GM13977 (cell line): ENCODE data around the gene CARMIL1.

Experiments used
- DNase-seq: peaks from one replicate; pipeline ENCODE4 v3.0.0; 2012; ENCODE audit warnings: low spot score
- CTCF ChIP-seq: IDR thresholded peaks from 2 replicates; pipeline ENCODE4 v1.5.1; 2012; ENCODE audit warnings: mild to moderate bottlenecking, control low read depth; ENCODE audit not compliant: insufficient read depth; ENCODE audit errors: extremely low read depth, missing control alignments
- in situ Hi-C: fragments of 300-500 bp; cut with MboI; formaldehyde crosslinking; loops from one replicate; pipeline ENCODE4 v1.12.0; 2022; ENCODE audit warnings: low sequenced_read_pairs, low pct_unique_long_range_greater_than_20kb, mixed read lengths, inconsistent platforms; ENCODE audit not compliant: unreplicated experiment

Gene CARMIL1

DNA sequence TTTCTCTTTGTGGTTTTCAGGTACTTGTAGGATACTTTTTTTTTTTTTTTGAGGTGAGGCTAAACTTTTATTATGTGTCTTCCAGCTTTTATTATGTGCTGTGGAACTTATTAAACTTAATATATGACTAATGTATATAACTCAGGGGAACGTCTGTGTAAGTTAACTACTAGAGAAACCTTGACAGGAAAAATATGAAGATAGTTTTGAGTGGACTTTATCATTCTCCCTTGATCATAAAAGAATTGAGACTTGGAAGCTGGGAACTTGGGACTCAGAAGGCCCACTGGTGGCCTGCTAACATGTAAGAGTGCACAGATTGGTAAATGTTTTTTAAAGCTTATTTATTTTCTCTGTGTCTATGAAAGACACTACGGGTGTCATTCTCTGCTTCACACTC is 73.1 kb downstream of the CARMIL1 start:
- DNase-seq = no peak
- in situ Hi-C loops = no loop called here
- TF ChIP-seq CTCF = no peak

- in situ Hi-C loops = no loop called here
- no peak for DNase-seq
- TF ChIP-seq CTCF = no peak
These were observed 75.1 kb downstream of the CARMIL1 start for GRCh38 chr6:25354078-25354932.

DNA sequence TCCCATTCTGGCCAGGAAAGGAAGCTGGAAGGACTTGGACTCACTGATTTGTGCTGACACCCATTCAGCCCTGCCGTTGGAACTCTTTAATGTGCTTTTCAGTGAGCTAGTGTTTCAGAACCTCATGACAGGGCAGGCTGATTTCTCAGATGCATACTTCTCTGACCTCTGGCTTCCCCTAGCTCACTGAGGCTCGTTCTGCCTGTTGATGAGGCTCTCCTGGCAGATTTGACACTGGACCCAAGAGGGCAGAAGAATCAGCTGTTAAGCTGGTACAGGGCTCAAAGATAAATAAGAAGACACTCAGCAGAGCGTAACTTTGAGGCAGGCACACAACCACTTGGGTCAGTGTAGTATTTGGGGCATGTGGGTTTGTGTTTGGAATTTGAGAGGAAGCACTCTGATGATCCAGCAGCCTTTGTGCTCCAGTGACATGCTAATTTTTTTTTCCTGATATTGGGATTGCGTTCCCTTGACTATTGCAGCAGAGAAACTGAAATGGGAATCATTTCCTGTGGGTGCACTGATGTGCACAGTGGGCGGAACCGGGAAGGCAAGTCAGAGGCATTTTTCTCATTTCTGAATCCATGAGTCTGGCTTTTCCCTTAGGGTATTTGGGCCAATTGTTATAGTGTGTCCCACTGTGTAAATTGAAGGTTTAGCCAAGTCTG is 80.2 kb downstream of the CARMIL1 start:
- no peak for DNase-seq
- in situ Hi-C loops = no loop called here

GRCh38 chr6:25359891-25360290 is 80.7 kb downstream of the CARMIL1 start:
- DNase-seq = no peak
- TF ChIP-seq CTCF = no peak
- in situ Hi-C loops = no loop called here

More for the DNA sequence above, 80.2 kb downstream of the CARMIL1 start:
- TF ChIP-seq CTCF = no peak

DNA sequence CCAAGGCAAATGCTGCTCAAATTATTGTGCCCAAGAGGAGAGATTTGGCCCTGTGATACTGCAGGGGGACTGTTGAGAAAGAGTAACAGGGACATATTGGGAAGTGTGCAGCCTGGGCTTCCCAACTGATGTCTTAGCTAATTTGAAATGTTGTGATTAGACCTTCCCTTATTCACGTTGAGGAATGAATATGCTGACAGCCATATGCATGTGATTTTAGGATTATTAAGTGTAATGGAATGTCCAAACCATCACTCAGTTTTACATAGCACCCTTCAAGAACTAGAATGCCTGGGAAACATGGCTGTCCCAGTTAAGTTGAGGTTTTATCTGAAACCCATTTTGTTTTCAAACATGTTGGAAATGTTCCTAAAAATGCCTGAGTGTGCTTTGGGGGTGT is 81.4 kb downstream of the CARMIL1 start:
- in situ Hi-C loops = no loop called here
- no peak for DNase-seq
- TF ChIP-seq CTCF = no peak

DNA sequence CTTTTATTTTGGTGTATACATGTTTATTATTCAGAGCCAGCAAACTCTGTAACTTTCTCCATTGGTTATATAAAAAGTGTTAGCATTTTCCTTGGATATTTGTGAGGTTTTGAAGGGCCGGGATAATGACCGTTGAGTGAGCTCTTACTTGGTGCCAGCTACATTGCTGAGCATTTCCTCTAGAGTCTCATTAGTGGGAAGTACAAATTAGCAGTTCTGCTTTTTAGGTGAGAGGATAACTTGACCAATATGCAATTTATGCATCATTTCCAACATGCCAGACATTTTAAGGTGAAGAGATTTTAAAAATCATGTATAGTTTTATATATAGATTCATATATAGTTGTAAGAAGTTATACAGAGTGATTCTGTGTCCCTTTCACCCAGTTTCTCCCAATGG is 84.3 kb downstream of the CARMIL1 start:
- TF ChIP-seq CTCF = no peak
- DNase-seq = no peak
- in situ Hi-C loops = no loop called here
